K562 (cell line): ENCODE results near the gene ARHGEF7.

ENCODE experiments used
- CHD2 ChIP-seq: IDR thresholded peaks from 2 replicates; pipeline ENCODE4 v1.6.1; 2011; ENCODE audit warnings: low read depth, low read length
- CTCF ChIP-seq, 3 experiments: IDR thresholded peaks in 2 of 3; conservative IDR thresholded peaks in 1 of 3; 2 replicates each; pipeline ENCODE4 v1.5.1; 2011 to 2012; ENCODE audit warnings: low read length in 3 of 3, mild to moderate bottlenecking in 3 of 3, control low read depth in 2 of 3, improper control_type of control experiment in 1 of 3, inconsistent platforms in 1 of 3, low read depth in 1 of 3, mixed read lengths in 1 of 3, moderate library complexity in 1 of 3; ENCODE audit not compliant: insufficient read depth in 2 of 3
- E2F3 ChIP-seq: fragments of 250-450 bp; sonication (Bioruptor Pico); IDR thresholded peaks from 2 replicates; pipeline ENCODE4 v1.4.0; 2020; ENCODE audit warnings: mild to moderate bottlenecking
- E4F1 ChIP-seq: fragments of 250-450 bp; sonication (Bioruptor Pico); IDR thresholded peaks from 2 replicates; pipeline ENCODE4 v1.5.0; 2021; ENCODE audit warnings: mild to moderate bottlenecking, borderline replicate concordance
- IRF2 ChIP-seq: sonication (generic); formaldehyde crosslinking; IDR thresholded peaks from 2 replicates; pipeline ENCODE4 v1.8.1; 2022; ENCODE audit warnings: mild to moderate bottlenecking, missing genetic modification reagents
- KLF13 ChIP-seq: fragments of 450-650 bp; IDR thresholded peaks from 2 replicates; pipeline ENCODE4 v1.6.1; 2016; ENCODE audit warnings: missing genetic modification characterization, low read depth, mild to moderate bottlenecking, missing compliant biosample characterization, moderate library complexity, borderline replicate concordance
- MAFG ChIP-seq: fragments of 450-650 bp; conservative IDR thresholded peaks from 2 replicates; pipeline ENCODE4 v1.6.1; 2016; ENCODE audit warnings: missing genetic modification characterization, missing compliant biosample characterization
- NFYB ChIP-seq: IDR thresholded peaks from 2 replicates; pipeline ENCODE4 v1.6.1; 2011; ENCODE audit warnings: mild to moderate bottlenecking, moderate library complexity; ENCODE audit not compliant: insufficient read length; ENCODE audit errors: extremely low read depth
- POLR2AphosphoS2 ChIP-seq: IDR thresholded peaks from 2 replicates; pipeline ENCODE4 v1.6.1; 2012; ENCODE audit warnings: low read length, improper control_type of control experiment
- SIRT6 ChIP-seq: IDR thresholded peaks from one replicate; pipeline ENCODE4 v1.6.1; 2012; ENCODE audit warnings: low read depth, mild to moderate bottlenecking, control low read depth, inconsistent platforms, low read length, moderate library complexity
- ZBTB17 ChIP-seq: fragments of 450-650 bp; formaldehyde crosslinking; IDR thresholded peaks from 2 replicates; pipeline ENCODE4 v1.4.0; 2020; ENCODE audit warnings: mild to moderate bottlenecking
- TF ChIP-seq, protein P1 (sequence below), 2 experiments: fragments of 450-650 bp in 1 of 2; sonication (generic) in 1 of 2; formaldehyde crosslinking; conservative IDR thresholded peaks; 2 replicates each; pipeline versions ENCODE4 v1.4.0 to v1.8.1; 2020 to 2022; ENCODE audit warnings: mild to moderate bottlenecking in 1 of 2, missing genetic modification reagents in 1 of 2
- TF ChIP-seq, protein P2 (sequence below), 2 experiments: fragments of 450-650 bp; formaldehyde crosslinking in 1 of 2; IDR thresholded peaks; 2 replicates each; pipeline versions ENCODE4 v1.4.0 to v1.6.1; 2014 to 2020; ENCODE audit warnings: mild to moderate bottlenecking in 2 of 2, borderline replicate concordance in 1 of 2, low read depth in 1 of 2
- TF ChIP-seq, protein P3 (sequence below), 2 experiments: fragments of 450-650 bp in 1 of 2; sonication (generic) in 1 of 2; formaldehyde crosslinking in 1 of 2; IDR thresholded peaks in 1 of 2; conservative IDR thresholded peaks in 1 of 2; 2 replicates each; pipeline versions ENCODE4 v1.6.1 to v1.8.1; 2016 to 2023; ENCODE audit warnings: mild to moderate bottlenecking in 2 of 2, moderate library complexity in 2 of 2, inconsistent platforms in 1 of 2, missing genetic modification reagents in 1 of 2

DNA sequence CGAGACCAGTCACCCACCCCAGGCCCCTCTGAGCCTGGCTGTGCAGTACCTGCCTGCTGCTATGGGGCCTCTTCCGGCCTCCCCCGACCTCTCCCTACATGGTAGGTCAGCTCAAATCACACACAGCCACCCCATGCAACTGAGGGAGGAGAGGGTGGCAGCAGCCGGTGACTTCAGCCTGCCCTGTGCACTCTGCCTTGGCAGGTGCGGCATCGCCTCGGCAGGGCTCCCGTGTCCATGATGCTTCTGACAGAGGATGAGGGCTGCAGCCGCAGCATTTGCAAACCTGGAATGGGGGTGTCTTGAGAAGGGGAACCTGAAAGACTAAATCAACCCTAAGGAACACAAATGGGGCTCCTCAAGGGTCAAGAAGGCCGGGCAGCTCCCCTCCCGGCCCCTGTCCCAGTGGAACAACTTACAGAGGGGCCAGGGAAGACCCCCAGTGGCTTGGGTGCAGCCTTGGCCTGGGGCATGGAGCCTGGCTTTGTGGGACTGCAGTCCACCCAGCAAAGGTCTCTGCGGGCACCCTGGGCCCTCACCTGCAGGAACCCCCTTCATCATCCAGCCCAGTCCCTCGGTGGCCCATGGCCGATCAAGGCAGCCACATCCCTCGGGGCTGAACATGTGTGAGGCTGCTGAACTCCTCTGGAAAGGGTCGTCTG is 212.0 kb downstream of the ARHGEF7 start:
- TF ChIP-seq KLF13 (no peak), MAFG (tag) (no peak), CTCF (IDR thresholded peaks at IDR 0.05 in 2 of 3, conservative IDR thresholded peaks at IDR 0.05 in 1 of 3; ENCODE audit: insufficient read depth in 2 of 3, low read depth in 1 of 3, low read length in 3 of 3) (no peak), POLR2AphosphoS2 (no peak), SIRT6 (no peak), E4F1 (no peak), ZBTB17 (CRISPR knock-in tag) (no peak), CHD2 (no peak), IRF2 (no peak), E2F3 (no peak), NFYB (no peak)
- TF ChIP-seq, protein P1, sequence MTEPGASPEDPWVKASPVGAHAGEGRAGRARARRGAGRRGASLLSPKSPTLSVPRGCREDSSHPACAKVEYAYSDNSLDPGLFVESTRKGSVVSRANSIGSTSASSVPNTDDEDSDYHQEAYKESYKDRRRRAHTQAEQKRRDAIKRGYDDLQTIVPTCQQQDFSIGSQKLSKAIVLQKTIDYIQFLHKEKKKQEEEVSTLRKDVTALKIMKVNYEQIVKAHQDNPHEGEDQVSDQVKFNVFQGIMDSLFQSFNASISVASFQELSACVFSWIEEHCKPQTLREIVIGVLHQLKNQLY (CRISPR knock-in tag; conservative IDR thresholded peaks at IDR 0.05), result no peak
- TF ChIP-seq, protein P2, sequence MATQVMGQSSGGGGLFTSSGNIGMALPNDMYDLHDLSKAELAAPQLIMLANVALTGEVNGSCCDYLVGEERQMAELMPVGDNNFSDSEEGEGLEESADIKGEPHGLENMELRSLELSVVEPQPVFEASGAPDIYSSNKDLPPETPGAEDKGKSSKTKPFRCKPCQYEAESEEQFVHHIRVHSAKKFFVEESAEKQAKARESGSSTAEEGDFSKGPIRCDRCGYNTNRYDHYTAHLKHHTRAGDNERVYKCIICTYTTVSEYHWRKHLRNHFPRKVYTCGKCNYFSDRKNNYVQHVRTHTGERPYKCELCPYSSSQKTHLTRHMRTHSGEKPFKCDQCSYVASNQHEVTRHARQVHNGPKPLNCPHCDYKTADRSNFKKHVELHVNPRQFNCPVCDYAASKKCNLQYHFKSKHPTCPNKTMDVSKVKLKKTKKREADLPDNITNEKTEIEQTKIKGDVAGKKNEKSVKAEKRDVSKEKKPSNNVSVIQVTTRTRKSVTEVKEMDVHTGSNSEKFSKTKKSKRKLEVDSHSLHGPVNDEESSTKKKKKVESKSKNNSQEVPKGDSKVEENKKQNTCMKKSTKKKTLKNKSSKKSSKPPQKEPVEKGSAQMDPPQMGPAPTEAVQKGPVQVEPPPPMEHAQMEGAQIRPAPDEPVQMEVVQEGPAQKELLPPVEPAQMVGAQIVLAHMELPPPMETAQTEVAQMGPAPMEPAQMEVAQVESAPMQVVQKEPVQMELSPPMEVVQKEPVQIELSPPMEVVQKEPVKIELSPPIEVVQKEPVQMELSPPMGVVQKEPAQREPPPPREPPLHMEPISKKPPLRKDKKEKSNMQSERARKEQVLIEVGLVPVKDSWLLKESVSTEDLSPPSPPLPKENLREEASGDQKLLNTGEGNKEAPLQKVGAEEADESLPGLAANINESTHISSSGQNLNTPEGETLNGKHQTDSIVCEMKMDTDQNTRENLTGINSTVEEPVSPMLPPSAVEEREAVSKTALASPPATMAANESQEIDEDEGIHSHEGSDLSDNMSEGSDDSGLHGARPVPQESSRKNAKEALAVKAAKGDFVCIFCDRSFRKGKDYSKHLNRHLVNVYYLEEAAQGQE (IDR thresholded peaks at IDR 0.05; ENCODE audit: borderline replicate concordance), result no peak
- TF ChIP-seq, protein P2 (CRISPR knock-in tag; IDR thresholded peaks at IDR 0.05; ENCODE audit: low read depth), result no peak
- TF ChIP-seq, protein P3, sequence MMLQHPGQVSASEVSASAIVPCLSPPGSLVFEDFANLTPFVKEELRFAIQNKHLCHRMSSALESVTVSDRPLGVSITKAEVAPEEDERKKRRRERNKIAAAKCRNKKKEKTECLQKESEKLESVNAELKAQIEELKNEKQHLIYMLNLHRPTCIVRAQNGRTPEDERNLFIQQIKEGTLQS (IDR thresholded peaks at IDR 0.05), result no peak
- TF ChIP-seq, protein P3 (CRISPR knock-in tag; conservative IDR thresholded peaks at IDR 0.05), result no peak
